Measurements from ENCODE around the gene CALR. TPM values are rescaled to one million over a fixed set of nuclear protein-coding genes. Genes with fewer than 3 reads are reported as not detected.
A peak's percentile ranks its signal among the peaks of the same experiment; 100 is the strongest.

The CALR gene
- total RNA-seq, 1 experiment from 2014 or later = 1,088 TPM

DNA sequence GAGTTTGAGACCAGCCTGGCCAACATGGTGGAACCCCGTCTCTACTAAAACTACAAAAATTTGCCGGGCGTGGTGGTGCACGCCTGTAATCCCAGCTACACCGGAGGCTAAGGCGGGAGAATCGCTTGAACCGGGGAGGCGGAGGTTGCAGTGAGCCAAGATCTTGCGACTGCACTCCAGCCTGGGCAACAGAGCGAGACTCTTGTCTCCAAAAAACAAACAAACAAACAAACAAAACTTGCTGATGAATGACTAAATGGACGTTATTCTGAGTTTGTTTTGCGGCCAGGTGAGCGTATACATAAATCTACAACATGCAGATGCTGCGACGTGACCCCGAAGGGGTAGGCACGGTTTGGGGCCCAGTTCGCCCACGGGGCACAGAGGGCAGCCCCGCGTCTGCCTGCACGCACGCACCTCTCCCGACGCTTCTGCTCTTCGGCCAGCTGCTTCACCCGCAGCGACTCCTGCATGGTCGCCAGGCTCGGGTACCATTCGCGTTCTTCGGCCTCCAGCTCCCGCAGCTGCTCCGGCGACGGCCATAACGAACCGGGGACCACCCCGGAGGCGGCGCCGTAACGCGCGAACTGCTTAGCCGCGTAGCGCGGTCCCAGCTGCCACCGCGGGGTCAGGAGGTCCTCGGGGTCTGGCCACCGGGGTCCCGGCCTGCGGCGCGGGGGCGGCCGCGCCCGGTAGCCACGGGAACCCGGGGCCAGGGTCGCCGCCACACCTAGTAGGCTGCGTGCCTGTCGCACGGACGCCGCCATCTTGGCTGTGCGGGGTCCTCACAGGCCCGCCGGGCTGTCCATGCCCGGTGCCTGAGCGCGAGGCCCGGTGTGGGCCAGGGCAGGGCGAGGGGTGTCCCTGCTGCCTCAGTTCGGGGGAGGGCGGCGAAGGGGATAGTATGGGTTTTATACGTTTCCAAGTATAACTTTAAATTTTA lies 18.3 kb downstream of the CALR start, which contains the start of gene GADD45GIP1:
GADD45GIP1 (minus strand) TSS at position 778 of the 943 bp plus-strand sequence; CDS start at position 767, 11 bp downstream.
- POLR2A ChIA-PET = interaction anchor here (0.6 to 2.6 kb wide), 4 partner anchors 9 to 62 kb away, joined by 3 to 10 read pairs (median 4); partner anchors contain the start of gene RAD23A
- Mint-ChIP-seq H3K27me3 (ENCODE audit: low read depth) (peaks cover 2% of the 10 kb centered on the region; the same call in 1 of the 2 replicates), H3K36me3 (peaks cover 16% of the 10 kb centered on the region), H3K9me3 (peaks cover 3% of the 10 kb centered on the region), H3K4me3 (peak within 1 kb of the TSS; percentile 90), H3K4me1 (peaks cover 26% of the 10 kb centered on the region), H3K27ac (peak within 1 kb of the TSS; percentile 89)
- CTCF ChIA-PET = interaction anchor here (1.7 to 5.4 kb wide), 2 partner anchors 9 to 21 kb away, joined by 4 to 57 read pairs; no protein-coding TSS in a partner anchor
- DNase-seq (ENCODE audit: low spot score) (peak; percentile 78), ATAC-seq (peak; percentile 93)
- 0 out of 2 replicates have a peak, but pooled peaks have one; percentile 18 for TF ChIP-seq TP53 (CRISPR knock-in tag; IDR thresholded peaks at IDR 0.05)
- TF ChIP-seq, protein P1, sequence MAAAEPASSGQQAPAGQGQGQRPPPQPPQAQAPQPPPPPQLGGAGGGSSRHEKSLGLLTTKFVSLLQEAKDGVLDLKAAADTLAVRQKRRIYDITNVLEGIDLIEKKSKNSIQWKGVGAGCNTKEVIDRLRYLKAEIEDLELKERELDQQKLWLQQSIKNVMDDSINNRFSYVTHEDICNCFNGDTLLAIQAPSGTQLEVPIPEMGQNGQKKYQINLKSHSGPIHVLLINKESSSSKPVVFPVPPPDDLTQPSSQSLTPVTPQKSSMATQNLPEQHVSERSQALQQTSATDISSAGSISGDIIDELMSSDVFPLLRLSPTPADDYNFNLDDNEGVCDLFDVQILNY (CRISPR knock-in tag; IDR thresholded peaks at IDR 0.05) = peak; percentile 77; the same call in 1 of the 2 replicates
- TF ChIP-seq TCF7 (CRISPR knock-in tag; IDR thresholded peaks at IDR 0.05; ENCODE audit: low read depth) = peak; percentile 5; the same call in 1 of the 2 replicates
- TF ChIP-seq, protein P2, sequence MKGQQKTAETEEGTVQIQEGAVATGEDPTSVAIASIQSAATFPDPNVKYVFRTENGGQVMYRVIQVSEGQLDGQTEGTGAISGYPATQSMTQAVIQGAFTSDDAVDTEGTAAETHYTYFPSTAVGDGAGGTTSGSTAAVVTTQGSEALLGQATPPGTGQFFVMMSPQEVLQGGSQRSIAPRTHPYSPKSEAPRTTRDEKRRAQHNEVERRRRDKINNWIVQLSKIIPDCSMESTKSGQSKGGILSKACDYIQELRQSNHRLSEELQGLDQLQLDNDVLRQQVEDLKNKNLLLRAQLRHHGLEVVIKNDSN (CRISPR knock-in tag; IDR thresholded peaks at IDR 0.05) = peak; percentile 38; the same call in 1 of the 2 replicates
- TF ChIP-seq ESRRA (CRISPR knock-in tag; IDR thresholded peaks at IDR 0.05; ENCODE audit: borderline replicate concordance) = 0 out of 2 replicates have a peak, but pooled peaks have one; percentile 45
- no peak for TF ChIP-seq OVOL2 (CRISPR knock-in tag; IDR thresholded peaks at IDR 0.05; ENCODE audit: borderline replicate concordance)
- peak; percentile 71; the same call in 1 of the 2 replicates for TF ChIP-seq FOXK1 (CRISPR knock-in tag; IDR thresholded peaks at IDR 0.05)
- TF ChIP-seq, protein P3, sequence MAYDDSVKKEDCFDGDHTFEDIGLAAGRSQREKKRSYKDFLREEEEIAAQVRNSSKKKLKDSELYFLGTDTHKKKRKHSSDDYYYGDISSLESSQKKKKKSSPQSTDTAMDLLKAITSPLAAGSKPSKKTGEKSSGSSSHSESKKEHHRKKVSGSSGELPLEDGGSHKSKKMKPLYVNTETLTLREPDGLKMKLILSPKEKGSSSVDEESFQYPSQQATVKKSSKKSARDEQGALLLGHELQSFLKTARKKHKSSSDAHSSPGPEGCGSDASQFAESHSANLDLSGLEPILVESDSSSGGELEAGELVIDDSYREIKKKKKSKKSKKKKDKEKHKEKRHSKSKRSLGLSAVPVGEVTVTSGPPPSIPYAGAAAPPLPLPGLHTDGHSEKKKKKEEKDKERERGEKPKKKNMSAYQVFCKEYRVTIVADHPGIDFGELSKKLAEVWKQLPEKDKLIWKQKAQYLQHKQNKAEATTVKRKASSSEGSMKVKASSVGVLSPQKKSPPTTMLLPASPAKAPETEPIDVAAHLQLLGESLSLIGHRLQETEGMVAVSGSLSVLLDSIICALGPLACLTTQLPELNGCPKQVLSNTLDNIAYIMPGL (CRISPR knock-in tag; IDR thresholded peaks at IDR 0.05) = peak; percentile 95
- 0 out of 2 replicates have a peak, but pooled peaks have one; percentile 53 for TF ChIP-seq IRF2 (CRISPR knock-in tag; IDR thresholded peaks at IDR 0.05; ENCODE audit: borderline replicate concordance, low read depth)
- TF ChIP-seq EMX1 (CRISPR knock-in tag; IDR thresholded peaks at IDR 0.05) = no peak
- 0 out of 2 replicates have a peak, but pooled peaks have one; percentile 78 for TF ChIP-seq MYBL2 (CRISPR knock-in tag; IDR thresholded peaks at IDR 0.05)
- TF ChIP-seq ZNF121 (CRISPR knock-in tag; IDR thresholded peaks at IDR 0.05) = peak; percentile 83
- TF ChIP-seq, protein P4, sequence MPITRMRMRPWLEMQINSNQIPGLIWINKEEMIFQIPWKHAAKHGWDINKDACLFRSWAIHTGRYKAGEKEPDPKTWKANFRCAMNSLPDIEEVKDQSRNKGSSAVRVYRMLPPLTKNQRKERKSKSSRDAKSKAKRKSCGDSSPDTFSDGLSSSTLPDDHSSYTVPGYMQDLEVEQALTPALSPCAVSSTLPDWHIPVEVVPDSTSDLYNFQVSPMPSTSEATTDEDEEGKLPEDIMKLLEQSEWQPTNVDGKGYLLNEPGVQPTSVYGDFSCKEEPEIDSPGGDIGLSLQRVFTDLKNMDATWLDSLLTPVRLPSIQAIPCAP (CRISPR knock-in tag; IDR thresholded peaks at IDR 0.05) = peak; percentile 70; the same call in 1 of the 2 replicates
- TF ChIP-seq JUN (CRISPR knock-in tag; IDR thresholded peaks at IDR 0.05) = no peak
- TF ChIP-seq, protein P5, sequence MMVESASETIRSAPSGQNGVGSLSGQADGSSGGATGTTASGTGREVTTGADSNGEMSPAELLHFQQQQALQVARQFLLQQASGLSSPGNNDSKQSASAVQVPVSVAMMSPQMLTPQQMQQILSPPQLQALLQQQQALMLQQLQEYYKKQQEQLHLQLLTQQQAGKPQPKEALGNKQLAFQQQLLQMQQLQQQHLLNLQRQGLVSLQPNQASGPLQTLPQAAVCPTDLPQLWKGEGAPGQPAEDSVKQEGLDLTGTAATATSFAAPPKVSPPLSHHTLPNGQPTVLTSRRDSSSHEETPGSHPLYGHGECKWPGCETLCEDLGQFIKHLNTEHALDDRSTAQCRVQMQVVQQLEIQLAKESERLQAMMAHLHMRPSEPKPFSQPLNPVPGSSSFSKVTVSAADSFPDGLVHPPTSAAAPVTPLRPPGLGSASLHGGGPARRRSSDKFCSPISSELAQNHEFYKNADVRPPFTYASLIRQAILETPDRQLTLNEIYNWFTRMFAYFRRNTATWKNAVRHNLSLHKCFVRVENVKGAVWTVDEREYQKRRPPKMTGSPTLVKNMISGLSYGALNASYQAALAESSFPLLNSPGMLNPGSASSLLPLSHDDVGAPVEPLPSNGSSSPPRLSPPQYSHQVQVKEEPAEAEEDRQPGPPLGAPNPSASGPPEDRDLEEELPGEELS (CRISPR knock-in tag; IDR thresholded peaks at IDR 0.05) = peak; percentile 88; the same call in 1 of the 2 replicates
- TF ChIP-seq FOXP1 (CRISPR knock-in tag; IDR thresholded peaks at IDR 0.05; ENCODE audit: borderline replicate concordance) = peak; percentile 39; the same call in 1 of the 2 replicates
- TF ChIP-seq, protein P6, sequence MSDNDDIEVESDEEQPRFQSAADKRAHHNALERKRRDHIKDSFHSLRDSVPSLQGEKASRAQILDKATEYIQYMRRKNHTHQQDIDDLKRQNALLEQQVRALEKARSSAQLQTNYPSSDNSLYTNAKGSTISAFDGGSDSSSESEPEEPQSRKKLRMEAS (CRISPR knock-in tag; IDR thresholded peaks at IDR 0.05) = peak; percentile 35; the same call in 1 of the 2 replicates
- TF ChIP-seq CREM (CRISPR knock-in tag; IDR thresholded peaks at IDR 0.05) = peak; percentile 47; the same call in 1 of the 2 replicates
- TF ChIP-seq SMAD3 (CRISPR knock-in tag; IDR thresholded peaks at IDR 0.05; ENCODE audit: borderline replicate concordance) = peak; percentile 27; the same call in 1 of the 2 replicates
- TF ChIP-seq, protein P7, sequence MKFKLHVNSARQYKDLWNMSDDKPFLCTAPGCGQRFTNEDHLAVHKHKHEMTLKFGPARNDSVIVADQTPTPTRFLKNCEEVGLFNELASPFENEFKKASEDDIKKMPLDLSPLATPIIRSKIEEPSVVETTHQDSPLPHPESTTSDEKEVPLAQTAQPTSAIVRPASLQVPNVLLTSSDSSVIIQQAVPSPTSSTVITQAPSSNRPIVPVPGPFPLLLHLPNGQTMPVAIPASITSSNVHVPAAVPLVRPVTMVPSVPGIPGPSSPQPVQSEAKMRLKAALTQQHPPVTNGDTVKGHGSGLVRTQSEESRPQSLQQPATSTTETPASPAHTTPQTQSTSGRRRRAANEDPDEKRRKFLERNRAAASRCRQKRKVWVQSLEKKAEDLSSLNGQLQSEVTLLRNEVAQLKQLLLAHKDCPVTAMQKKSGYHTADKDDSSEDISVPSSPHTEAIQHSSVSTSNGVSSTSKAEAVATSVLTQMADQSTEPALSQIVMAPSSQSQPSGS (CRISPR knock-in tag; IDR thresholded peaks at IDR 0.05; ENCODE audit: borderline replicate concordance, low read depth) = no peak
- TF ChIP-seq, protein P8, sequence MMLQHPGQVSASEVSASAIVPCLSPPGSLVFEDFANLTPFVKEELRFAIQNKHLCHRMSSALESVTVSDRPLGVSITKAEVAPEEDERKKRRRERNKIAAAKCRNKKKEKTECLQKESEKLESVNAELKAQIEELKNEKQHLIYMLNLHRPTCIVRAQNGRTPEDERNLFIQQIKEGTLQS (CRISPR knock-in tag; conservative IDR thresholded peaks at IDR 0.05) = no peak
- peak; percentile 70 for TF ChIP-seq SP1 (CRISPR knock-in tag; conservative IDR thresholded peaks at IDR 0.05)
- TF ChIP-seq PRRX2 (CRISPR knock-in tag; IDR thresholded peaks at IDR 0.05) = no peak
- TF ChIP-seq GABPB1 (CRISPR knock-in tag; IDR thresholded peaks at IDR 0.05) = peak; percentile 41; the same call in 1 of the 2 replicates
- TF ChIP-seq, protein P9, sequence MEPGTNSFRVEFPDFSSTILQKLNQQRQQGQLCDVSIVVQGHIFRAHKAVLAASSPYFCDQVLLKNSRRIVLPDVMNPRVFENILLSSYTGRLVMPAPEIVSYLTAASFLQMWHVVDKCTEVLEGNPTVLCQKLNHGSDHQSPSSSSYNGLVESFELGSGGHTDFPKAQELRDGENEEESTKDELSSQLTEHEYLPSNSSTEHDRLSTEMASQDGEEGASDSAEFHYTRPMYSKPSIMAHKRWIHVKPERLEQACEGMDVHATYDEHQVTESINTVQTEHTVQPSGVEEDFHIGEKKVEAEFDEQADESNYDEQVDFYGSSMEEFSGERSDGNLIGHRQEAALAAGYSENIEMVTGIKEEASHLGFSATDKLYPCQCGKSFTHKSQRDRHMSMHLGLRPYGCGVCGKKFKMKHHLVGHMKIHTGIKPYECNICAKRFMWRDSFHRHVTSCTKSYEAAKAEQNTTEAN (CRISPR knock-in tag; IDR thresholded peaks at IDR 0.05) = peak; percentile 77; the same call in 1 of the 2 replicates
